HepG2 (cell line): ENCODE data around the gene GINS3. TPM values are rescaled to one million over a fixed set of nuclear protein-coding genes. Genes with fewer than 3 reads are reported as not detected.

Source experiments
- ATAC-seq: fragments of 200-7000 bp; cut with Tn5 transposase; 3 replicates; pipeline ENCODE4 v1.9.1; 2020; ENCODE audit warnings: mild to moderate bottlenecking, moderate library complexity
- BruUV-seq: library from RNA; stranded (reverse); fragments of 400-500 nt; replicated peaks from 2 replicates; lab custom pipeline; 2021; lab: Mats Ljungman, UMichigan
- CTCF ChIA-PET: fragments of 300-600 bp; formaldehyde crosslinking; extraction: SDS; loops from one replicate; lab custom pipeline; 2021; ENCODE audit warnings: low total read pairs, inconsistent platforms, low intra/inter-chr PET ratio; lab: Yijun Ruan, JAX
- POLR2A ChIA-PET: fragments of 350-600 bp; sonication (Branson Sonifier 250); formaldehyde crosslinking; loops from one replicate; lab custom pipeline; 2020; ENCODE audit warnings: antibody characterized with exemption, inconsistent platforms; lab: Yijun Ruan, JAX
- DNase-seq: peaks from one replicate; pipeline ENCODE4 v3.0.0-alpha.2; 2015; ENCODE audit warnings: low spot score
- FAIRE-seq: peaks from 3 replicates; lab custom pipeline; 2011; peaks lifted over from hg19 to GRCh38; lab: Jason Lieb, UNC
- H2AFZ ChIP-seq: one replicate; pipeline ENCODE4 v1.6.1; 2011; ENCODE audit warnings: low read length, inconsistent platforms
- H3K27ac ChIP-seq: fragments of 300-600 bp; 3 replicates; pipeline ENCODE4 v1.8.0; 2011; ENCODE audit warnings: mixed run types, mild to moderate bottlenecking, mixed read lengths, low read length, inconsistent platforms; ENCODE audit not compliant: insufficient read depth; ENCODE audit errors: extremely low read length
- H3K27me3 ChIP-seq, 2 experiments: fragments of 200-600 bp in 1 of 2; 2 replicates in 1 of 2; 3 replicates in 1 of 2; pipeline versions ENCODE4 v1.6.0 to v1.8.0; 2011; ENCODE audit warnings: low read length in 2 of 2, mild to moderate bottlenecking in 2 of 2, moderate library complexity in 2 of 2, inconsistent platforms in 1 of 2; ENCODE audit not compliant: insufficient read depth in 2 of 2, control insufficient read depth in 1 of 2
- H3K36me3 ChIP-seq, 2 experiments: fragments of 200-600 bp in 1 of 2; replicated peaks in 1 of 2; 2 replicates in 1 of 2; 3 replicates in 1 of 2; pipeline versions ENCODE4 v1.5.1 to v1.8.0; 2011; ENCODE audit warnings: low read length in 2 of 2, inconsistent platforms in 1 of 2; ENCODE audit not compliant: insufficient read depth in 2 of 2, control insufficient read depth in 1 of 2
- H3K4me1 ChIP-seq: 2 replicates; pipeline ENCODE4 v1.5.1; 2012; ENCODE audit warnings: low read length, inconsistent platforms; ENCODE audit not compliant: insufficient read depth
- H3K4me2 ChIP-seq: 2 replicates; pipeline ENCODE4 v1.6.0; 2011; ENCODE audit warnings: low read depth, low read length, inconsistent platforms
- H3K4me3 ChIP-seq, 3 experiments: fragments of 200-600 bp in 1 of 3; sonication (generic), shearing (Covaris generic) in 1 of 3; replicated peaks in 1 of 3; 2 replicates each; pipeline ENCODE4 v1.5.1; 2011 to 2016; ENCODE audit warnings: low read length in 3 of 3, inconsistent platforms in 2 of 3, low read depth in 2 of 3, mild to moderate bottlenecking in 2 of 3, control low read depth in 1 of 3, mixed read lengths in 1 of 3; ENCODE audit not compliant: insufficient read depth in 1 of 3
- H3K79me2 ChIP-seq: one replicate; pipeline ENCODE4 v1.6.1; 2011; ENCODE audit warnings: low read length, inconsistent platforms; ENCODE audit not compliant: insufficient read depth
- H3K9ac ChIP-seq: 2 replicates; pipeline ENCODE4 v1.6.0; 2011; ENCODE audit warnings: mild to moderate bottlenecking, low read depth, low read length, inconsistent platforms; ENCODE audit not compliant: insufficient read depth
- H3K9me3 ChIP-seq: 2 replicates; pipeline ENCODE4 v1.5.1; 2012; ENCODE audit warnings: mild to moderate bottlenecking, low read length
- H4K20me1 ChIP-seq: 2 replicates; pipeline ENCODE4 v1.6.0; 2011; ENCODE audit warnings: inconsistent platforms, mild to moderate bottlenecking, low read length, moderate library complexity; ENCODE audit not compliant: insufficient read depth
- ATF7 ChIP-seq, 2 experiments: fragments of 450-650 bp in 1 of 2; sonication (generic) in 1 of 2; formaldehyde crosslinking in 1 of 2; IDR thresholded peaks; 2 replicates each; pipeline versions ENCODE4 v1.4.0 to v1.6.1; 2016 to 2020; ENCODE audit warnings: antibody characterized with exemption in 1 of 2, mild to moderate bottlenecking in 1 of 2, missing genetic modification reagents in 1 of 2
- CCDC6 ChIP-seq: sonication (generic); formaldehyde crosslinking; IDR thresholded peaks from 2 replicates; pipeline ENCODE4 v1.8.1; 2022; ENCODE audit warnings: mild to moderate bottlenecking, missing genetic modification reagents, moderate library complexity
- CEBPB ChIP-seq: IDR thresholded peaks from 2 replicates; pipeline ENCODE4 v1.6.1; 2011; ENCODE audit warnings: low read depth, low read length, improper control_type of control experiment, borderline replicate concordance
- HMG20B ChIP-seq: conservative IDR thresholded peaks from 2 replicates; pipeline ENCODE4 v1.6.1; 2016; ENCODE audit warnings: missing genetic modification reagents, missing compliant biosample characterization
- HNRNPH1 ChIP-seq: fragments of 200-400 bp; formaldehyde crosslinking; optimal IDR thresholded peaks from 2 replicates; pipeline ENCODE3; 2017; ENCODE audit warnings: mild to moderate bottlenecking, low read depth, low read length
- KLF13 ChIP-seq: sonication (generic); formaldehyde crosslinking; IDR thresholded peaks from 2 replicates; pipeline ENCODE4 v1.4.0; 2020; ENCODE audit warnings: mild to moderate bottlenecking, missing genetic modification reagents
- MAZ ChIP-seq, 2 experiments: sonication (generic) in 1 of 2; formaldehyde crosslinking in 1 of 2; IDR thresholded peaks; 2 replicates each; pipeline versions ENCODE4 v1.5.0 to v1.6.1; 2012 to 2020; ENCODE audit warnings: low read depth in 2 of 2, mild to moderate bottlenecking in 2 of 2, borderline replicate concordance in 1 of 2, improper control_type of control experiment in 1 of 2, low read length in 1 of 2, missing genetic modification reagents in 1 of 2, moderate library complexity in 1 of 2
- MTA1 ChIP-seq: sonication (generic); formaldehyde crosslinking; IDR thresholded peaks from 2 replicates; pipeline ENCODE4 v1.4.0; 2020; ENCODE audit warnings: missing genetic modification reagents, mild to moderate bottlenecking, borderline replicate concordance
- RBFOX2 ChIP-seq: fragments of 200-400 bp; formaldehyde crosslinking; IDR thresholded peaks from 2 replicates; pipeline ENCODE4 v1.6.1; 2017; ENCODE audit warnings: low read depth, mild to moderate bottlenecking, low read length
- ZNF34 ChIP-seq: sonication (generic); formaldehyde crosslinking; IDR thresholded peaks from 2 replicates; pipeline ENCODE4 v1.4.0; 2020; ENCODE audit warnings: mild to moderate bottlenecking, missing genetic modification reagents, borderline replicate concordance
- ZNF570 ChIP-seq: sonication (generic); formaldehyde crosslinking; IDR thresholded peaks from 2 replicates; pipeline ENCODE4 v1.4.0; 2020; ENCODE audit warnings: mild to moderate bottlenecking, missing genetic modification reagents, borderline replicate concordance
- ZNF713 ChIP-seq: sonication (generic); formaldehyde crosslinking; IDR thresholded peaks from 2 replicates; pipeline ENCODE4 v1.4.0; 2020; ENCODE audit warnings: mild to moderate bottlenecking, missing genetic modification reagents
- WGBS: methylation state at CpG from one replicate; pipeline ENCODE4 v1.1.6; 2017; ENCODE audit warnings: low lambda C conversion rate; 5-methylcytosine and 5-hydroxymethylcytosine counted together
- in situ Hi-C: cut with HindIII; loops from 2 replicates; pipeline ENCODE4 v1.10.0; 2017; ENCODE audit warnings: low pct_unique_long_range_greater_than_20kb; ENCODE audit not compliant: extremely low pct_ligation_motif_present
- intact Hi-C: fragments of 100-400 bp; cut with micrococcal nuclease; formaldehyde crosslinking; loops from one replicate; pipeline ENCODE4 v1.10.0; 2022; ENCODE audit not compliant: unreplicated experiment
- polyA plus RNA-seq, 8 experiments: library from polyadenylated mRNA; depleted of rRNA in 3 of 8; stranded (reverse) in 7 of 8; unstranded in 1 of 8; fragments of >200 nt; fragmentation: Illumina TruSeq in 4 of 8; extraction: Trizol in 4 of 8; gene quantifications; 2 replicates each; pipeline versions ENCODE4 v1.2.1 to v1.2.3, GENCODE V29; 2011 to 2016; ENCODE audit warnings: low read depth in 4 of 8, missing spikeins in 1 of 8, mixed read lengths in 1 of 8; ENCODE audit not compliant: insufficient read depth in 1 of 8
- total RNA-seq, 5 experiments: library from RNA; depleted of rRNA; stranded (reverse); fragments of >200 nt; fragmentation: Illumina TruSeq; extraction: Trizol; gene quantifications; 2 replicates each; pipeline ENCODE4 v1.2.3, GENCODE V29; 2016; ENCODE audit warnings: low read depth in 1 of 5
- TF ChIP-seq, protein P1 (sequence below): sonication (generic); formaldehyde crosslinking; IDR thresholded peaks from 2 replicates; pipeline ENCODE4 v1.8.1; 2022; ENCODE audit warnings: low read depth, mild to moderate bottlenecking, missing genetic modification reagents
- TF ChIP-seq, protein P2 (sequence below): sonication (generic); formaldehyde crosslinking; IDR thresholded peaks from 2 replicates; pipeline ENCODE4 v1.4.0; 2020; ENCODE audit warnings: missing genetic modification reagents
- TF ChIP-seq, protein P3 (sequence below): sonication (generic); formaldehyde crosslinking; IDR thresholded peaks from 2 replicates; pipeline ENCODE4 v1.4.0; 2020; ENCODE audit warnings: missing genetic modification reagents

The GINS3 gene
- total and polyA plus RNA-seq, 2 of the 13 experiments (the other 11 are each of a cell fraction or from before 2014, with no cell fraction given), result 6.5 to 19.3 TPM

GRCh38 chr16:58385218-58385773 lies 7.0 kb upstream of the GINS3 start:
- no peak overlapping the region for H3K9ac ChIP-seq
- no peak for DNase-seq
- H3K36me3 ChIP-seq, result no peaks in the 10 kb centered on the region
- H4K20me1 ChIP-seq, result no peaks in the 10 kb centered on the region
- POLR2A ChIA-PET, result no interaction called here
- TF ChIP-seq CCDC6 (CRISPR knock-in tag) (no peak), MTA1 (CRISPR knock-in tag) (no peak), ZNF713 (CRISPR knock-in tag) (no peak), ZNF34 (CRISPR knock-in tag) (no peak), ZNF570 (CRISPR knock-in tag) (no peak), HMG20B (CRISPR knock-in tag) (no peak), KLF13 (CRISPR knock-in tag) (no peak), MAZ (IDR thresholded peaks at IDR 0.05; ENCODE audit: borderline replicate concordance, low read depth, low read length) (no peak), MAZ (CRISPR knock-in tag; IDR thresholded peaks at IDR 0.05; ENCODE audit: low read depth) (no peak), RBFOX2 (no peak), ATF7 (IDR thresholded peaks at IDR 0.05) (peak; percentile 57; the same call in 1 of the 2 replicates), ATF7 (CRISPR knock-in tag; IDR thresholded peaks at IDR 0.05) (no peak), CEBPB (0 out of 2 replicates have a peak, but pooled peaks have one; percentile 6), HNRNPH1 (no peak)
- TF ChIP-seq, protein P1, sequence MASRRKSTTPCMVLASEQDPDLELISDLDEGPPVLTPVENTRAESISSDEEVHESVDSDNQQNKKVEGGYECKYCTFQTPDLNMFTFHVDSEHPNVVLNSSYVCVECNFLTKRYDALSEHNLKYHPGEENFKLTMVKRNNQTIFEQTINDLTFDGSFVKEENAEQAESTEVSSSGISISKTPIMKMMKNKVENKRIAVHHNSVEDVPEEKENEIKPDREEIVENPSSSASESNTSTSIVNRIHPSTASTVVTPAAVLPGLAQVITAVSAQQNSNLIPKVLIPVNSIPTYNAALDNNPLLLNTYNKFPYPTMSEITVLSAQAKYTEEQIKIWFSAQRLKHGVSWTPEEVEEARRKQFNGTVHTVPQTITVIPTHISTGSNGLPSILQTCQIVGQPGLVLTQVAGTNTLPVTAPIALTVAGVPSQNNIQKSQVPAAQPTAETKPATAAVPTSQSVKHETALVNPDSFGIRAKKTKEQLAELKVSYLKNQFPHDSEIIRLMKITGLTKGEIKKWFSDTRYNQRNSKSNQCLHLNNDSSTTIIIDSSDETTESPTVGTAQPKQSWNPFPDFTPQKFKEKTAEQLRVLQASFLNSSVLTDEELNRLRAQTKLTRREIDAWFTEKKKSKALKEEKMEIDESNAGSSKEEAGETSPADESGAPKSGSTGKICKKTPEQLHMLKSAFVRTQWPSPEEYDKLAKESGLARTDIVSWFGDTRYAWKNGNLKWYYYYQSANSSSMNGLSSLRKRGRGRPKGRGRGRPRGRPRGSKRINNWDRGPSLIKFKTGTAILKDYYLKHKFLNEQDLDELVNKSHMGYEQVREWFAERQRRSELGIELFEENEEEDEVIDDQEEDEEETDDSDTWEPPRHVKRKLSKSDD (CRISPR knock-in tag), result no peak
- TF ChIP-seq, protein P2, sequence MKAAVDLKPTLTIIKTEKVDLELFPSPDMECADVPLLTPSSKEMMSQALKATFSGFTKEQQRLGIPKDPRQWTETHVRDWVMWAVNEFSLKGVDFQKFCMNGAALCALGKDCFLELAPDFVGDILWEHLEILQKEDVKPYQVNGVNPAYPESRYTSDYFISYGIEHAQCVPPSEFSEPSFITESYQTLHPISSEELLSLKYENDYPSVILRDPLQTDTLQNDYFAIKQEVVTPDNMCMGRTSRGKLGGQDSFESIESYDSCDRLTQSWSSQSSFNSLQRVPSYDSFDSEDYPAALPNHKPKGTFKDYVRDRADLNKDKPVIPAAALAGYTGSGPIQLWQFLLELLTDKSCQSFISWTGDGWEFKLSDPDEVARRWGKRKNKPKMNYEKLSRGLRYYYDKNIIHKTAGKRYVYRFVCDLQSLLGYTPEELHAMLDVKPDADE, result no peak
- TF ChIP-seq, protein P3, sequence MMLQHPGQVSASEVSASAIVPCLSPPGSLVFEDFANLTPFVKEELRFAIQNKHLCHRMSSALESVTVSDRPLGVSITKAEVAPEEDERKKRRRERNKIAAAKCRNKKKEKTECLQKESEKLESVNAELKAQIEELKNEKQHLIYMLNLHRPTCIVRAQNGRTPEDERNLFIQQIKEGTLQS (CRISPR knock-in tag), result no peak
- H3K4me1 ChIP-seq, result no peaks in the 10 kb centered on the region
- in situ Hi-C loops, result no loop called here
- no peak for FAIRE-seq
- ATAC-seq, result no peak
- no peaks in the 10 kb centered on the region for H3K9me3 ChIP-seq
- 0 out of 5 replicates have a peak, but pooled peaks cover 0 to 4% of the 10 kb centered on the region in 2 experiments for H3K27me3 ChIP-seq
- no peak overlapping the region for H3K27ac ChIP-seq
- 34% methylated on average over 7 of the region's 7 CpGs for WGBS
- H3K79me2 ChIP-seq, result no peaks in the 10 kb centered on the region
- no TSS peak for BruUV-seq
- H3K4me3 ChIP-seq, result no peak overlapping the region
- intact Hi-C loops, result no loop called here
- no peak overlapping the region for H2AFZ ChIP-seq
- H3K4me2 ChIP-seq, result no peak overlapping the region
- CTCF ChIA-PET, result no interaction called here
